GM12873 (cell line): ENCODE measurements around the gene DNAJA3.

Experiments
- TF ChIP-seq, protein P1 (sequence below): IDR thresholded peaks from 2 replicates; pipeline ENCODE4 v1.5.1; 2012; ENCODE audit warnings: low read depth, mild to moderate bottlenecking, moderate library complexity, low read length, control low read depth; ENCODE audit not compliant: insufficient read depth; ENCODE audit errors: missing control alignments

The DNAJA3 gene

GRCh38 chr16:4468972-4469371 lies 43.3 kb downstream of the DNAJA3 start:
- TF ChIP-seq, protein P1, sequence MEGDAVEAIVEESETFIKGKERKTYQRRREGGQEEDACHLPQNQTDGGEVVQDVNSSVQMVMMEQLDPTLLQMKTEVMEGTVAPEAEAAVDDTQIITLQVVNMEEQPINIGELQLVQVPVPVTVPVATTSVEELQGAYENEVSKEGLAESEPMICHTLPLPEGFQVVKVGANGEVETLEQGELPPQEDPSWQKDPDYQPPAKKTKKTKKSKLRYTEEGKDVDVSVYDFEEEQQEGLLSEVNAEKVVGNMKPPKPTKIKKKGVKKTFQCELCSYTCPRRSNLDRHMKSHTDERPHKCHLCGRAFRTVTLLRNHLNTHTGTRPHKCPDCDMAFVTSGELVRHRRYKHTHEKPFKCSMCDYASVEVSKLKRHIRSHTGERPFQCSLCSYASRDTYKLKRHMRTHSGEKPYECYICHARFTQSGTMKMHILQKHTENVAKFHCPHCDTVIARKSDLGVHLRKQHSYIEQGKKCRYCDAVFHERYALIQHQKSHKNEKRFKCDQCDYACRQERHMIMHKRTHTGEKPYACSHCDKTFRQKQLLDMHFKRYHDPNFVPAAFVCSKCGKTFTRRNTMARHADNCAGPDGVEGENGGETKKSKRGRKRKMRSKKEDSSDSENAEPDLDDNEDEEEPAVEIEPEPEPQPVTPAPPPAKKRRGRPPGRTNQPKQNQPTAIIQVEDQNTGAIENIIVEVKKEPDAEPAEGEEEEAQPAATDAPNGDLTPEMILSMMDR: no peak

DNA sequence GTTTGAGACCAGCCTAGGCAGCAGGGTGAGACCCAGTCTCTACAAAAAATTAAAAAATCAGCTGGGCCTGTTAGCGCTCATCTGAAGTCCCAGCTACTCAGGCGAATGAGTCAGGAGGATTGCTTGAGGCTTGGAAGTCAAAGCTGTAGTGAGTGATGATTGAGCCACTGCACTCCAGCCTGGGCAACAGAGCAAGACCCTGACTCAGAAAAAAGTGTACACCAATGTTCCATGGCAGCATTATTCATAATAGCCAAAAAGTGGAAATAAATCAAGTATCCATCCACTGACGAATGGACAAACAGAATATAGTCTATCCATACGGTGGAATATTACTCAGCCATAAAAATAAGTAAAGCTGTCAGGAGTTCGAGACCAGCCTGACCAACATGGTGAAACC lies 46.2 kb downstream of the DNAJA3 start:
- TF ChIP-seq, protein P1: no peak

GRCh38 chr16:4472880-4473279 lies 47.2 kb downstream of the DNAJA3 start:
- TF ChIP-seq, protein P1: no peak

DNA sequence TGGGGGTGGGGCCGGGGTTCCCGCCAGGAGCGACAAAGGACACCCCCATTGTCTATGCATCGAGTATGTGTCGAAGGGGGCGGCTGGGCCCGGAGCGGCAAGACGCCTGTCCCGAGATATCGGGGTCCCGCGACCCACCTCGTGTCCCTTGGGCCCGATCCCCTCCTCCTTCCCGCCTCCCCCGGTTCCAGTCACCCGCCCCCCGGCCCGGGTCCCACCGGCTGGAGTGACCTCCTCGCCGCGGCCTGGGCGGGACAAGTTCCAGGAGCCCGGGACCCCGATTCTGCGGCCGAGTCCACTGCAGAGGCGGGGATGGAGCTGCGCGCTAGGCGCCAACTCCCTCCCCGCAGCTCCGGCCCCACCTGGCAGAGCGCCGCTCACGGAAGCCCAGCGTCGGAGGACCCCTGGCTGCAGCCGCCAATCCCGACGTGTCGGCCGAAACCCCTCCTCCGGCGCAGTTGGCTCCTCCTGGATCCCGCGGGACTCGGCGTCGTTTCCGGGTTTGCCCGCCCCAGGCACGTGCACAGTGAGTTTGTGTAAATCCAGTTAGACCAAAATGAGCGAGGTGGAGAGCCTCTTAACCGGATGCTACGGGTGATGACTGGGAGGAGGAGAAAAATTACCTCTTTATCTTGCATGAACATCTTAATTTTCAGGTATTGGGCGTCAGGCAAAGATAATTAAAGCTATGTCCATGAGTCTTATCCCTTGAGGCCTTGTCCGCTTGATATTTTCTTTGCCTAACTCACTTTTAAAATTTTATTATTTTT lies 48.7 kb downstream of the DNAJA3 start, which contains the start of gene NMRAL1:
Gene NMRAL1 (minus strand): TSS at position 434 of the 770 bp plus-strand sequence. CDS start 493 bp downstream, outside the sequence.
- TF ChIP-seq, protein P1: no peak

DNA sequence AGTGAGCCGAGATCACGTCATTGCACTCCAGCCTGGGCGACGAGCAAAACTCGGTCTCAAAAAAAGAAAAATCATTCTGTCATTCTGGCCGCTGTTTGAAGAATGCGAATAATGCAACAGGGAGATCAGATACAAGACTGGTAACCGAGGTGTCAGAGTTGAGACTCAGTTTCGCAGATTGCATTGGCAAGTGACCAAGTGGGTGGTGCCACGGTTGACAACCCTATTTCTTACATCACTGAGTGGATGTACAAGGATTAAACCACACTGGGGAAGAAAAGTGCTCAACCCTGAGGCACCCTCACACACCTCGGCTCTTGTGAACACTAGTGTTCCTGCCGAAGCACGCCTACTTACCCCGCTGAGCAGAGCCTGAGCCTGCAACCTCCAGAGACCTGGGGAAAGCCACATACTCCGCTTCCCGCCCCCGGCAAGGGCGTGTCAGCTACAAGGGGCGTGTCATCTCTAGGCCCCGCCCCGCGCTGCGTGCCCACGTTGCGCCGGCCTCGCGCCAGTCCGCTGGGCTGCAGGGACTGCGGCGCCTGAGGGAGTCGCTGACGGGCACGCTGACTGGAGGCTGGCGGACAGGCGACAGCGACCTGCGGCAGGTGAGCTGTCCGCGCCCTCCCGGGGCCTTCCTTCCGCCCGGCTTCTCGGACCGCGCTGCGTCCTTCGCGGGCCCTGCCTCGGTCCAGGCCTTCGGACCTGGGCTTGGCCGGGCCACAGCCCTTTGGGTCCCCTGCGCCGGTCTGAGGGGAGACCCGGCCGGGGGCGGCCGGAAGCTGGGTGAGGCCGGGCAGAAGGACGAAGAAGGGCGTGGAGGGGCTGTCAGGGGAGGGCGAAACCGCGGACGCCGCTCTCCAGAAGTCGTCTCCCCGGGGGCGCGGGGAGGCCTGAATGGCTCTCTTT lies 50.5 kb downstream of the DNAJA3 start, which contains the start of gene HMOX2:
Gene HMOX2 (plus strand): TSS at position 519 of the 909 bp plus-strand sequence. CDS start 29,127 bp downstream, outside the sequence.
- TF ChIP-seq, protein P1: peak; percentile 53

DNA sequence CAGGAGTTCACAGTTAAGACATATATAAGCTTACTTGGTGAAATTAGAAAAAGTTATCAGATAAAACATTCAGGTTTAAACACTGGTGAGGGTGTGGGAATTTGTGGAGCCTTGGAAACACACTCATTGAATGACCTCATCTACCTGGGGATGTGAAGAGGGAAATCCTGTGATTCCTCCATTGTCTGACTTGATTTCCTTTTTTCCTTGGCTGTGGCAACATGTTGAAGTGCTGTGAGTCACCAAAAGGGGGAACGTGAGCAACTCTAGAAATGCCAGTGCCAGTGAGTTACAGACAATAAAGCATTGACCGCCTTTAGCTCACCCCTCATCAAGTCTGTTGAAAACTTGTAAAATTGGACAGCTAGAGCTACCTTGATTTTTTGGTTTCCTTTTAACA lies 52.3 kb downstream of the DNAJA3 start:
- TF ChIP-seq, protein P1: peak; percentile 35

DNA sequence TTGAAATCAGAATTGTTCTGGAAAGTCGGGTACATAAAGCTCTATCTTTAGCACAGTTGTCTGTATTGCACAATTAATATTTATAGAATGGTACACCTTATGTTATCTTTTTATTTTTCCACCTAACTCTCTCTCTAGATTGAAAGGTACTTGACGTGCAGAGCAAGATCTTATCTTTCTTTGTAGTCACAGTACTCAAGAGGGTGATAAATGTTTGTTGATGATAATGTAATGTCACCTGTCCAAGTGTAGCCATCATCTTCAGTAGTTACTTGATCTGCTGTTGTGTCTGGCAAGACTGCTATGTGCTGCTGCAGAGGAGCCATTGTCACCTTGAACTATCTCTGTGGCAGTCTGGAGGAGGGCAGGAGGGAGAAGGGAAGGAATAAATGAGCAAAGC lies 55.9 kb downstream of the DNAJA3 start:
- TF ChIP-seq, protein P1: no peak
